NCI-H524 treated with DMSO at 0.1 percent for 48 hours (cell line): Measurements from ENCODE around the gene GREM2.

ENCODE experiments used
- DNase-seq: peaks from one replicate; lab custom pipeline; 2025; lab: John Stamatoyannopoulos, UW

The GREM2 gene

GRCh38 chr1:240611619-240612480 is at the start of gene GREM2:
TSS of gene GREM2 (minus strand) at chr1:240612155. CDS start at chr1:240493475, 118,680 bp downstream.
- peak; percentile 56 for DNase-seq

DNA sequence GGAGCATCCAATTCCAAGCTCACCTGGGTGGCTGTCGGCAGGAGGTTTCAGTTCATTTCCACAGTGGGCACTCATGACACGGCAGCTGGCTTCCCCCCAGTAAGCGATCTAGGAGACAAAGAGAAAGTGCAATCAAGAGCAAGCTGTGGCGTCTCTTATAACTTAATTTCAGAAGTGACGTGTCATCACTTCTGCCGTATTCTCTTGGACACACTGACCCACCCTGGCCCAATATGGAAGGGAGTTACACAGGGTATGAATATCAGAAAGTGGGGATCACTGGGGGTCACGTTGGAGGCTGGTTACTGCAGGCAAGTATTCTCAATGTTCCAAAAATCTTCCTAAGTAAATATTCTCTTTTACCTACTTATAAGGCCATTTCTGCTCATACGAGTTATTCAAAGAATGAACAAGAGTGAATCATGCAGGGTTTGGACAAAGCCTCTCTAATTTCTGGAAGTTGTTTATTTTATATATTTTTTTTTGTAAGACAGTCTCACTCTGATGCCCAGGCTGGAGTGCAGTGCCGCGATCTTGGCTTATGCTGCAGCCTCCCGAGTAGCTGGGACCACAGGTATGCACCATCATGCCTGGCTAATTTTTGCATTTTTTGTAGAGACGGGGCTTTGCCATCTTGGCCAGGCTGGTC is 46.5 kb upstream of the GREM2 start:
- no peak for DNase-seq

- DNase-seq, result peak; percentile 69
Measured at GRCh38 chr1:240656531-240656930, 44.6 kb upstream of the GREM2 start.

- no peak for DNase-seq
Measured at GRCh38 chr1:240652961-240653409, 41.0 kb upstream of the GREM2 start.

- no peak for DNase-seq
Measured at GRCh38 chr1:240652549-240652948, 40.6 kb upstream of the GREM2 start.

GRCh38 chr1:240650877-240651276 is 38.9 kb upstream of the GREM2 start:
- no peak for DNase-seq

- no peak for DNase-seq
Measured at GRCh38 chr1:240649733-240650721, 38.1 kb upstream of the GREM2 start.

DNA sequence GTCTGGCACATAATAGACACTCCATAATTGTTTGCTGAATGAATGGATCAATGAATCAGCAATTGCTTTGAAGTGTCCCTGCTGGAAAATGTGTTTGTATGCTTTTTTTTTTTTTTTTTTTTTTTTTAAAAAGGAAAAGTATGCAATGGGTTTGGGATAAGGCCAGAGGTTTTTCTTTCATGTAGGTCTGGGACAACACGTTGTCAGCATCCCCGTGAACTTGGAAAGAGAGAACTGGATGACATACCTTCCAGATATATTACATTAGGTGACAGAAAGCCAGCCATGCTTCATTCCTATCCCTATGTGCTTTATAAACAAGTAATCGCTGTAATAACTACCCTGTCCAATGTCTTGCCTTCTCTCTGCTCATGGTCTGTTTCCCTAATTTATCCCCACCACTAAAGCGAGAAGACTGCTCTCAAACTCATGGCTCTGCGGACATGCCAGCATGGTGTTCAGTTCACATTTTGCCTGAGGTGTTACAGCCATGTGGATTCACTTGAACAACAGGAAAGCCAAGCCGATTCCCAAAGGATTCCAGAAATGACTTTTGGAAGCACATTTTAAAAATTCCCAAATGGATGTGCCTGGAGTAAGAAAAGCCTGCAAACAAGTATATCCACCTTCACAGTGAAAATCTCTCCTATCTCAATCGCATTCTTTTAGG is 34.8 kb upstream of the GREM2 start:
- DNase-seq, result no peak

DNA sequence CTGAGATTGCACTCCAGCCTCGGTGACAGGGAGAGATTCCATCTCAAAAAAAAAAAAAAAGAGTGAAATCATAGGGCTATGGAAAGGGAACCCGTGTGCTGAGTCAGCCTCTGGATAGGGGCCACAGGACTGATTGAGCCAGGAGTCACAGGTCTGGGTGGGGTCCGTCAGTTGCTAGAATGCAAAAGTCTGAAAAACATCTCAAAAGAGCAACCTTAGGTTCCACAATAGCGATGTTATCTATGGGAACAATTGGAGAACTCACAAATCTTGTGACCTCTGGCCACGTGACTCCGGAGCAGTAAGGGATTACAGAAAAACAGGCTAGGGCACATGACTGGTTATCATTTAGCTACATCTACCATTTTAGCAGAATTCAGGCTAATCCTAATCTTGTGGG is 32.8 kb upstream of the GREM2 start:
- no peak for DNase-seq

DNA sequence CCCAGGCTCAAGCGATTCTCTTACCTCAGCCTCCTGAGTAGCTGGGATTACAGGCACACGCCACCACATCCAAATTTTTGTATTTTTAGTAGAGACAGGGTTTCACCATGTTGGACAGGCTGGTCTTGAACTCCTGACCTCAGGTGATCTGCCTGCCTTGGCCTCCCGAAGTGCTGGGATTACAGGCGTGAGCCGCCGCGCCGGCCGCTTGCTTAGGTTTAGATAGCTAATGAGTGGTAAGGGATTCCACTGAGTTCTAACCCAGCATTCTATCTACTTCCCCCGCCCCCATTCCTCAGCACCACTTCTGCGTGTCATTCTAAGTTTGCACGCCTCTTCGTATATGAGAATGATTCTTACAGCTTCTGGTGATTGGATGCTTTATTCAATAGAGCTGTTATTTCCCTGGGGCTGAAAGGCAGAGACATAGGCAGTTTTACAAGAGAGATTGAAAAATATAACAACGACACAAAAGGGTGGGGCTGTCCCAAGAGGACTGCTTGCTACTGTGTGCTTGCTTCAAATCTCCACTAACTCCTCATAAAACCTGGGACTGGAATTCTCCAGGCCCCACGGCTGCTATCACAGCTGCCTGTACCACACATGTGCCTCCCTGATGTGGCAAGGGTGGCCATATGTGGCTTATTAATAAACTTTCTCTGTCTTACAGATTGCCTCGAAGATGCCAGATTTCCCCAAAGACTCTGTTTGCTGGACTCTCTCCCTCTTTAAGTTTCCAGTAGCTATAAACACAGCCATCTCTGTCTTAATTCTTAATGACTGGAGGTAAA is 23.7 kb upstream of the GREM2 start:
- DNase-seq, result no peak

DNA sequence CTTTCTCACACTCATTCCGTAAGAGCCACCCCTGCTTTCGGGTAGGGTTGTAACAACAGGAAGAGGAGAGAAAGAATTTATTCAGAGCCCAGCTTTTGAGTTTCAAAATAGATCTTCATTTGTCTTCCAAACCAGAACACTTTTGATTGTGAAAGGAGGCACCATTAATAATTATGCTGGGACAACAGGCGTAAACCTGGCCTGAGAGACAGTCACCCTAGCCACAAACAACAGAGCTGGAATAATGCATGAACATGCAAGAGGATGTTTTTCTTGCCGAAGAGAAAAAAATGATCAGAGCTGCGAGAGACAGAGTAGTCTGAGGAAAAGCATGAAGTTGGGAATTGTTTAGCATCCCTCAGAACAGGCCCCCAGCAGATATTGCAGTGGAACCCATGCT is 18.5 kb upstream of the GREM2 start:
- DNase-seq, result no peak

GRCh38 chr1:240621249-240621648 is 9.3 kb upstream of the GREM2 start:
- DNase-seq, result no peak

DNA sequence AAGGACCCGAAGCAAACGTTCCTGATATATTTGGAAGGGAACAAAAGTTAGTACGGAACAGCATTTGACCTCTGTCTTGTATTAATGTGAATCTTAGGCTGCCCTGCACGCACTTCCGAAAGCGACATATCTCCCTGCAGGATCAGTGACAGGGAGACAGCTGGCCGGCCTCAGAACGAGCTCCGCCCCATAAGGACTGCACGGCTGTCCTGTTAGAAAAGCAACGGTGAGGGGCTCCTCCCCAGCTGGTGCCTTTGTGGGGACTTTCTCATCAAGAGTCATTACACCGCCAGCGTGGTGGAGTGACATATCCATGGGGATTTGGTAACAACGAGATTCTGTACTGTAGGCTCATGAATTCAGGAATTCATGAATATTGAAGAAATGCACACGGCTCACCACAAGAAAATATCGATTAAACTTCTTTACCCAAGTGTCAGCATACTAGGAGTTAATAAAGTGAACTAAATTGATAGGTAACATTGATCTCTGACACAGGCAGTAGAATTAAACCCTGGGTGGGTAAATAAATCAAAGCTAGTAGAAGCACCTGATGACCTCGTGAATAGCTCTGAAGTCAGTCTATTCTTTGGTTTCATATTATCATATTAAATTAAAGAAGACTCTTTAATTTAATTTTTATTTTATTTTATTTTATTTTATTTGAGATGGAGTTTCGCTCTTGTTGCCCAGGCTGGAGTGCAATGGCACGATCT is 8.1 kb upstream of the GREM2 start:
- peak; percentile 88 for DNase-seq

- DNase-seq, result no peak
Measured at GRCh38 chr1:240619357-240619756, 7.4 kb upstream of the GREM2 start.

DNA sequence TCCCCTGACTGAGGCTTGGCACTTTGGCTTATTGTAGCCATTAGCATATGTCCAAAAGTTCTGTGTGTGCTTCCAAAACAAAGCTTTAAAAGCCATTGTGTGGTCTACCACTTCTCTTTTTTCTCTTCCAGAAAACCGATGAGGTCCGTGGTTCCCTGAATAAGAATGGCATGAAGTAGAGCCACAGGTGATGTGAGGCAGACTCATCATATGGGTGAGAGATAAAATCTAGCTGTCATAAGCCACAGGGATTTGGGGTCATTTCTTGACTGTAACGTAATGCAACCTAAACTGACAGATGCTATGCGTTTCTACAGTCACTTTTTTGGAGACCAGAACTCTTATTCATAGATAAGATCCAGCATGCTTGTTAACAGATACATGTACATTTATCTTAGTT is 7.0 kb upstream of the GREM2 start:
- no peak for DNase-seq

- peak; percentile 54 for DNase-seq
Measured at GRCh38 chr1:240616018-240616417, 4.1 kb upstream of the GREM2 start.

DNA sequence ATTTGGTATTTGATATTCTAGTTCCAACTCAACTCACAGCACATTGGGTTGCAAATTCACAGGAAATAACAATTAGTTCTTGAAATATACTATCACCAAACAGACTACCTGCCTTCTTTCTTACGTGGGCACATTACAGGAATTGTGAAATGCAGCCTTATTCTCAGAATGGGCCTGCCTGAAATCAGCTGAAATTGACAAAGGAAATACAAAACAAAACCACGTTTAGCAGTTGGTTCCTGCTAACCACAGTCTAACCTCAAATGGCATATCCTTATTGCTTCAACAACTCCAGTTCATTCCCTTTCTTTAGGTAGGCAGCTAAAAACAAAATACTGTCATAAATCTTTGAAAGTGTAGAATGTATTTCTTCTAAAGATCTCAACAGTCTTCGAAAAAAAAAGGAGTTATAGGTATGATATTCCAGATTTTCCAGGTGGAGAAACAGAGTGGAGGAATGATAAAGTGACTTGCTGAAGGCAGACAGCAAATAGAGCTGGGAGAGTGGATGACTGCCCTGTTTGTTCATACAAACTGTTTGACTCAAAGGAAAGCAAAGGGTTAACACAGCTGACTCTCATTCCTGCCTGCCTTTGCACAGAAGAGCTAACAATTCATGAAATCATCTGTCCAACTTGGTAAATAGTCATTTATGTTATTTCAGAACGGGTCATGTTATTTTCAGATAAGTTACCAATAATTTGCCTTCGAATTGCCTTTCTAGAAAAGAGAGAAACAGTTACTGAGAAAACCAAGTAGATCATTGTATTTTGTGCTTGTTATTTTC is 1.6 kb upstream of the GREM2 start:
- no peak for DNase-seq

- no peak for DNase-seq
Measured at GRCh38 chr1:240612811-240613210, 856 bp upstream of the GREM2 start.

DNA sequence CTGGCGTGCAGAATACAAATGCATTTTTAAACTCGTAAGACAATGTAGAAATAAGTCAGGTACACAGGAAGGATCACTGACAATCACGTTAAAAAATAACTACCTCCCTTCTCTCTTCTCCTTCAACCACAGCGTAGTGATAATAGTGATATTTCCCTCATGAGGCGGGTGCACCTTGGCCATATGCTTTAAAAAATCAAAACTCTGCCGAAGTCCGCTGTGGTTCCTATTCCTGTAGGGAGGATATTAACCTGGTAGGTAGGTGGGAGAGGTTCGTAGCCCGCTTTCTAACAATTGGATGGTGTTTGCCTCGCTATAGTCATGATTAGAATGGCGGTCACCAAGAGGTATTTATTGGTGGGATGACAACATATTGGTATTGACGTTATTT is 732 bp downstream of the GREM2 start:
- DNase-seq, result no peak
